D721Med (cell line): ENCODE data around the gene COQ9.
"Not testable (repeated sequence)": the region's sequence is repeated elsewhere in the genome, so short reads cannot be mapped to it uniquely, and the experiment has no call there.

Experiments used
- DNase-seq: peaks from one replicate; pipeline ENCODE4 v3.0.0; 2011; ENCODE audit warnings: low spot score; ENCODE audit not compliant: insufficient read length
- FAIRE-seq: peaks from 2 replicates; lab custom pipeline; 2011; peaks lifted over from hg19 to GRCh38; lab: Jason Lieb, UNC
- CTCF ChIP-seq: IDR thresholded peaks from 2 replicates; pipeline ENCODE4 v1.5.1; 2012; ENCODE audit warnings: mild to moderate bottlenecking, control low read depth; ENCODE audit not compliant: insufficient read depth; ENCODE audit errors: missing control alignments

The COQ9 gene

DNA sequence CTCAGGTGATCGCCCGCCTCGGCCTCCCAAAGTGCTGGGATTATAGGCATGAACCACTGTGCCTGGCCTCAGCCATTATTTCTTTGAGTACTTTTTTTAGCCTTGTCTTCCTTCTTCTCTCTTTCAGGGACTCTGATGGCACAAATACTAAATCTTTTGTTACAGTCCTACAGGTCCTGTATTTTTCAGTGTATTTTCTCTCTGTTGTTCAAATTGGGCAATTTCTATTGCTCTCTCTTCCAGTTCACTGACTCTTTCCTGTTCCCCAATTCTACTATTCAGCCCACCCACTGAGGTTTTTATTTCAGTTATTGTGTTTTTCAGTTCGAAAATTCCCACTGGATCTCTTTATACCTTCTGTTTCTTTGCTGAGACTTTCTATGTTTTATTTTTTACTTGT is 46.5 kb downstream of the COQ9 start:
- TF ChIP-seq CTCF, result no peak
- no peak for DNase-seq
- no peak for FAIRE-seq

DNA sequence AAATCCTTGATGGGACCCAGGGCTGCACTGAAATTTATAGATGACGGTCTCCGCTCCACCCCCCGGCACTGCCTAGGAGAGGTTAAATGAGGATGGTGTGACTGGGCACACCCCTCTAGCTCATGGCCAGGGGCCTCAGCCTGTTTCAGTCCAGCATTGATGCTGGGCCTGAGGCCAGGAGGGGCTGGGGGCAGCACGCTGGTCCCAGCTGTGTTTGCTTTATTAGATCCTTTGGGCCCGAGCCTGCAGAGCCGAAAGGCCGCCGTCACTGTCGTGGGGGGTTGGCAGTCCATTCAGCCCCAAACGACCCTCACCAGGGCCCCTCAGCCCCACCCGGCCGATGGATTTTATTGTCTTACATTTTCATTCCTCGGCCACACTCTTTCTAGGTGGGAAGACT is 49.8 kb downstream of the COQ9 start:
- no peak for FAIRE-seq
- DNase-seq, result no peak
- no peak for TF ChIP-seq CTCF

DNA sequence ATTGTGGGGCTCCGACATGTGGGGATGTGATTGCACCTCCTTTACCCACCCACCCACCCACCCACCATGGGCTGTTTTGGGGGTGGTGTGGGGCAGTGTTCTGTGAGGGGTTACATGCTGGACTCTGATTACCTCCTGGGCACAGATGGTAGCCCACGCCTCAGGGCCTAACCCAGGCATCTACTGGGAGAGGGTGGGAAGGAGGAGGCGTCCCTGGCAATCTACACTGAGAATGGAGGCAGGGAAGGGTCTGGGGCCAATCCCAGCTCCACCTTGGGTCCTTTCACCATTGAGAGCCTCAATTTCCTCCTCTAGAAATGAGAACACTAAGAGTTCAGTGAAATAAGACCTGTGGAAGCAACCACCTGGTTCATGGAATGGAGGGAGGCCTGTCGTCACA is 50.8 kb downstream of the COQ9 start:
- DNase-seq (no peak), FAIRE-seq (no peak)
- no peak for TF ChIP-seq CTCF

- not testable (repeated sequence) for FAIRE-seq, DNase-seq
These were observed 52.7 kb downstream of the COQ9 start for GRCh38 chr16:57499941-57500340.

- DNase-seq (no peak), FAIRE-seq (no peak)
These were observed 53.4 kb downstream of the COQ9 start for GRCh38 chr16:57500578-57501111.

DNA sequence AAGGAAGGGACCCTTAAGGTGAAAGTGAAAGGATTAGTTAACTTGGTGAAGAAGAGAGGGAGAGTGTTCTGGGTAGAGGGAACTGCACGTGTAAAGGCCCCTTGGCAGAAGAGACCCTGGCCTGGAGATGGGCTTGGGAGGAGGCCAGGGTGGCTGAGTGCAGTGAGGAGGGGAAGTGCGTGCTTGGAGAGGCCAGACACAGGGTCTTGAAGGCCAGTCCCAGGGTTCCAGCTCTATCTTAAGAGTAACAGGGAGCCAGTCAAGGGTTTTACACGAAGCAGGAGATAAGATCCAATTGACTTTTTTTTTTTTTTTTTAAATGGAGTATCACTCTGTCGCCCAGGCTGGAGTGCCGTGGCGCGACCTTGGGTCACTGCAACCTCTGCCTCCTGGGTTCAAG is 54.2 kb downstream of the COQ9 start:
- FAIRE-seq (no peak), DNase-seq (no peak)
- TF ChIP-seq CTCF, result no peak

More at GRCh38 chr16:57500578-57501111, 53.4 kb downstream of the COQ9 start:
- TF ChIP-seq CTCF, result no peak

DNA sequence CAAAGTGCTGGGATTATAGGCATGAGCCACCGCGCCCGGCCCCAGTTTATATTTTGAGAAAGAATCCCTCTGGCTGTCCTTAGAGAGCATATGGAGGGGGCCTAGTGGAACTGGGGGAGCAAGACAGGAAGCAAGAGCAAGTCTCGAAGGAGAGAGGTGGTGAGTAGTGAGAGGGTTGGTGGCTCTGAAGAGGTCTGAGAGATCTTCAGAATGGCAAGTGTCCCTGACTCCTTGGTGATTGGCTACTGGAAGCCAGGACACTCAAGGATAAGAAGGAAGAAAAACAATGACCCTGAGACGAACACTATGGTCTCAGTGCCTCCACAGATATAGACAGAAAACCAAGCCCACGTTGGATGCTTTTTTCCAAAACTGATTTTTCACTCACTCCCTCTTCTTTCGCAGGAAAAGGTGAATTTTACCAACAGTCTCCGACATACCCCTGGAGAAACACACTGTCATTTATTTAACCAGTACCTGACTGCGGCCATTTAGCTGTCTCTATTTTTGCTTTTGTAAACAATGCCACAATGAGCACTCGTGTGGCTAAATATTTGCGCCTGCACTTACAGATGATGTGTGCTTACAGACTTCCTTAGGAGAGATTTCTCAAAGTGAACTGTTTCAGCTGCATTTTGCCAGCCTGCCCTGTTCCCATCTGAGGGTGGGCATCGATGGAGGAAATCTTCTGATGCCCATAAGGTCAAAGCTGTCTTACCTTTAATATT is 54.9 kb downstream of the COQ9 start:
- DNase-seq (no peak), FAIRE-seq (no peak)
- TF ChIP-seq CTCF, result no peak
